ENCODE results near the gene CCDC3. TPM values are rescaled to one million over a fixed set of nuclear protein-coding genes. Genes with fewer than 3 reads are reported as not detected.

Gene CCDC3
- total and polyA plus RNA-seq, 2 of the 4 experiments (the other 2 are of a cell fraction) = 0.29 to 0.36 TPM

GRCh38 chr10:12910835-12911234, 90.7 kb downstream of the CCDC3 start:
- Histone ChIP-seq H4K91ac (ENCODE audit: insufficient read depth, low read depth, low read length) (no peak overlapping the region), H2BK20ac (ENCODE audit: low read depth, low read length) (no peak overlapping the region), H4K8ac (ENCODE audit: low read depth in 2 of 2, low read length in 2 of 2) (no peak overlapping the region), H3K4me3 (ENCODE audit: insufficient read depth, low read depth, low read length) (no peak overlapping the region), H2AK5ac (ENCODE audit: low read depth, low read length) (no peak overlapping the region), H2BK15ac (ENCODE audit: low read depth, low read length) (no peak overlapping the region), H3K9ac (ENCODE audit: low read depth, low read length) (no peak overlapping the region), H2AK9ac (replicated peaks; ENCODE audit: low read depth, low read length, poor library complexity) (no peak overlapping the region), H3K27me3 (ENCODE audit: control insufficient read depth, insufficient read depth, low read length) (no peaks in the 10 kb centered on the region; the same call in 1 of the 2 replicates), H3K56ac (ENCODE audit: extremely low read depth, insufficient read depth, low read length) (no peak overlapping the region), H2AFZ (replicated peaks; ENCODE audit: low read length, poor library complexity) (no peak overlapping the region), H4K20me1 (ENCODE audit: insufficient read depth, low read length) (no peaks in the 10 kb centered on the region), H3K9me1 (ENCODE audit: insufficient read depth, low read length) (no peaks in the 10 kb centered on the region), H3K4ac (ENCODE audit: low read depth, low read length) (no peak overlapping the region), H3K18ac (ENCODE audit: low read depth, low read length) (no peak overlapping the region), H4K5ac (ENCODE audit: low read depth, low read length) (no peak overlapping the region), H3K14ac (replicated peaks; ENCODE audit: low read depth, low read length) (no peak overlapping the region), H3K36me3 (ENCODE audit: control insufficient read depth, insufficient read depth, low read length) (no peaks in the 10 kb centered on the region), H3K23ac (ENCODE audit: low read depth, low read length) (no peak overlapping the region), H3K4me2 (ENCODE audit: low read depth, low read length) (no peak overlapping the region), H2BK120ac (ENCODE audit: low read depth, low read length) (no peak overlapping the region), H2BK5ac (ENCODE audit: low read depth, low read length, poor library complexity, severe bottlenecking) (no peak overlapping the region), H3K27ac (ENCODE audit: insufficient read depth, low read length) (no peak overlapping the region), H3K9me3 (ENCODE audit: control insufficient read depth, insufficient read depth, low read length) (no peaks in the 10 kb centered on the region), H3K4me1 (ENCODE audit: control insufficient read depth, insufficient read depth, low read length) (no peaks in the 10 kb centered on the region; the same call in 1 of the 2 replicates), H3K79me1 (ENCODE audit: low read depth in 1 of 2, low read length in 2 of 2) (no peaks in the 10 kb centered on the region)
- ChIA-PET CTCF (no interaction called here), POLR2A (ENCODE audit: unreplicated experiment) (no interaction called here)
- dilution Hi-C loops (cut with HindIII; ENCODE audit: low sequenced_read_pairs, unreplicated experiment) (no loop called here), intact Hi-C loops (cut with micrococcal nuclease) (no loop called here), in situ Hi-C loops (cut with MboI; ENCODE audit: low sequenced_read_pairs) (no loop called here)
- no TSS peak for BruUV-seq (replicated peaks)
- ATAC-seq (ENCODE audit: low read depth) = no peak
- TF ChIP-seq BHLHE40 (IDR thresholded peaks at IDR 0.05; ENCODE audit: low read depth, low read length) (no peak), MXI1 (IDR thresholded peaks at IDR 0.05; ENCODE audit: borderline replicate concordance, low read depth, low read length) (no peak), RCOR1 (IDR thresholded peaks at IDR 0.05; ENCODE audit: insufficient replicate concordance, low read length) (no peak), MAZ (IDR thresholded peaks at IDR 0.05; ENCODE audit: borderline replicate concordance, low read depth, low read length) (no peak), USF2 (IDR thresholded peaks at IDR 0.05; ENCODE audit: low read depth, low read length) (no peak), RFX5 (IDR thresholded peaks at IDR 0.05; ENCODE audit: low read depth, low read length) (no peak), CHD1 (IDR thresholded peaks at IDR 0.05; ENCODE audit: low read depth, low read length) (no peak), MAFK (IDR thresholded peaks at IDR 0.05; ENCODE audit: low read depth, low read length) (no peak), RAD21 (IDR thresholded peaks at IDR 0.05; ENCODE audit: low read length) (no peak), FOS (IDR thresholded peaks at IDR 0.05; ENCODE audit: low read depth, low read length) (no peak), CEBPB (IDR thresholded peaks at IDR 0.05; ENCODE audit: low read depth, low read length) (no peak), NFE2L2 (IDR thresholded peaks at IDR 0.05; ENCODE audit: low read depth, low read length) (no peak), ELK1 (IDR thresholded peaks at IDR 0.05; ENCODE audit: borderline replicate concordance, low read depth, low read length) (no peak)
- 71% methylated on average over 2 of the region's 4 CpGs; no CpG with 5 or more reads in 1 of the 2 experiments for WGBS, 2 experiments (ENCODE audit: extremely low coverage in 2 of 2, insufficient read length in 1 of 2)
- DNase-seq = no peak
